Upper lobe of right lung (tissue), 1 donor: Measurements from ENCODE around the gene H2AZ2. TPM values are rescaled to one million over a fixed set of nuclear protein-coding genes. Genes with fewer than 3 reads are reported as not detected.
"Not testable (repeated sequence)": the region's sequence is repeated elsewhere in the genome, so short reads cannot be mapped to it uniquely, and the experiment has no call there.

Experiments used
- ATAC-seq: fragments of 200-7000 bp; cut with Tn5 transposase; one replicate; pipeline ENCODE4 v1.9.1; 2020; ENCODE audit warnings: mild to moderate bottlenecking, moderate library complexity
- DNase-seq: peaks from one replicate; pipeline ENCODE4 v3.0.0-alpha.2; 2020
- H3K27ac ChIP-seq: fragments of 200-600 bp; one replicate; pipeline ENCODE4 v1.8.0; 2022
- H3K27me3 ChIP-seq: fragments of 200-600 bp; one replicate; pipeline ENCODE4 v1.8.0; 2022; ENCODE audit warnings: mild to moderate bottlenecking
- H3K36me3 ChIP-seq: fragments of 200-600 bp; one replicate; pipeline ENCODE4 v1.8.0; 2022
- H3K4me1 ChIP-seq: fragments of 200-600 bp; one replicate; pipeline ENCODE4 v1.8.0; 2022
- H3K4me3 ChIP-seq: fragments of 200-600 bp; one replicate; pipeline ENCODE4 v1.8.0; 2022; ENCODE audit warnings: mild to moderate bottlenecking
- H3K9me3 ChIP-seq: fragments of 200-600 bp; one replicate; pipeline ENCODE4 v1.8.0; 2022
- intact Hi-C: fragments of 100-400 bp; cut with DNase I; formaldehyde crosslinking; loops from one replicate; pipeline ENCODE4 v1.11.0; 2022
- total RNA-seq: library from RNA; stranded (reverse); fragmentation: NEBNext Ultra II Directional; extraction: Animal tissue kit (Norgen Biotek cat#: 25700); gene quantifications from one replicate; pipeline ENCODE4 v1.2.1, GENCODE V29; 2021
- TF ChIP-seq, protein P1 (sequence below): fragments of 200-600 bp; IDR thresholded peaks from one replicate; pipeline ENCODE4 v1.8.0; 2022; ENCODE audit warnings: antibody characterized with exemption
- donor health status: DM: no; HTN: yes; CAD: no; lungs with severe emphysema.

Gene H2AZ2
- total RNA-seq, 1 donor from 2014 or later: 131 TPM

DNA sequence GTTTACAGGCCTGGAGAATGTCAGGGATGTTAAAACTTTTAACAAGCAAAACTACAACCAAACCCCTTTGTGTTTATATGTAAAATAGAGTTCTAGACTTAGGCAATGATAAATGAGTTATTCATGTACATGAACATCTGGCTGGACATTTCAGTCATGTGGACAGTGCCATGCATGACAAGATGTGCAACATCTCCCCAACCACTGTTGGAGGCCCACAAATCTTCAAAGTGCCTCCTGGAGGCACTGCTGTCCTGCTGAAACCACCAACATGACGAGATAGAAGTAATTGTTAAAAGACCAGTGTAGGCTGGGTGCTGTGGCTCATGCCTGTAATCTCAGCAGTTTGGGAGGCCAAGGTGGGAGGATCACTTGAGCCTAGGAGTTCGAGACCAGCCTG lies 33.0 kb downstream of the H2AZ2 start:
- intact Hi-C loops: no loop called here
- Histone ChIP-seq H3K27ac (no peak overlapping the region), H3K27me3 (no peaks in the 10 kb centered on the region), H3K4me1 (no peaks in the 10 kb centered on the region), H3K36me3 (no peaks in the 10 kb centered on the region), H3K4me3 (no peak overlapping the region), H3K9me3 (no peaks in the 10 kb centered on the region)
- DNase-seq: no peak
- TF ChIP-seq, protein P1, sequence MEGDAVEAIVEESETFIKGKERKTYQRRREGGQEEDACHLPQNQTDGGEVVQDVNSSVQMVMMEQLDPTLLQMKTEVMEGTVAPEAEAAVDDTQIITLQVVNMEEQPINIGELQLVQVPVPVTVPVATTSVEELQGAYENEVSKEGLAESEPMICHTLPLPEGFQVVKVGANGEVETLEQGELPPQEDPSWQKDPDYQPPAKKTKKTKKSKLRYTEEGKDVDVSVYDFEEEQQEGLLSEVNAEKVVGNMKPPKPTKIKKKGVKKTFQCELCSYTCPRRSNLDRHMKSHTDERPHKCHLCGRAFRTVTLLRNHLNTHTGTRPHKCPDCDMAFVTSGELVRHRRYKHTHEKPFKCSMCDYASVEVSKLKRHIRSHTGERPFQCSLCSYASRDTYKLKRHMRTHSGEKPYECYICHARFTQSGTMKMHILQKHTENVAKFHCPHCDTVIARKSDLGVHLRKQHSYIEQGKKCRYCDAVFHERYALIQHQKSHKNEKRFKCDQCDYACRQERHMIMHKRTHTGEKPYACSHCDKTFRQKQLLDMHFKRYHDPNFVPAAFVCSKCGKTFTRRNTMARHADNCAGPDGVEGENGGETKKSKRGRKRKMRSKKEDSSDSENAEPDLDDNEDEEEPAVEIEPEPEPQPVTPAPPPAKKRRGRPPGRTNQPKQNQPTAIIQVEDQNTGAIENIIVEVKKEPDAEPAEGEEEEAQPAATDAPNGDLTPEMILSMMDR: no peak
- ATAC-seq: no peak

DNA sequence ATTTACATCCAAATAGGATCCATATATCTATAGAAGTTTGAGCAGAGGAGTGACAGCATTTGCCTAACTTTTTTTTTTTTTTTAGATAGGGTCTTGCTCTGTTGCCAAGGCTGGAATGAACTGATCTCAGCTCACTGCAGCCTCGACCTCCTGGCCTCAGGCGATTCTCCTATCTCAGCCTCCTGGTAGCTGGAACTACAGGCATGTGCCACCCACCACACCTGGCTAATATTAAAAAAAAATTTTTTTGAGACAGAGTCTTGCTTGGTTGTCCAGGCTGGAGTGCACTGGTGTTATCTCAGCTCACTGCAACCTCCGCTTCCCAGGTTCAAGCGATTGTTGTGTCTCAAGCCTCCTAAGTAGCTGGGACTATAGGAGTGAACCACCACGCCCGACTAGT lies 36.3 kb downstream of the H2AZ2 start:
- DNase-seq: no peak
- H3K27ac ChIP-seq: no peak overlapping the region
- intact Hi-C loops: no loop called here
- H3K9me3 ChIP-seq: no peaks in the 10 kb centered on the region
- no peak for ATAC-seq
- H3K27me3 ChIP-seq: no peaks in the 10 kb centered on the region
- H3K4me1 ChIP-seq: no peaks in the 10 kb centered on the region
- H3K36me3 ChIP-seq: no peaks in the 10 kb centered on the region
- no peak overlapping the region for H3K4me3 ChIP-seq
- TF ChIP-seq, protein P1: no peak

DNA sequence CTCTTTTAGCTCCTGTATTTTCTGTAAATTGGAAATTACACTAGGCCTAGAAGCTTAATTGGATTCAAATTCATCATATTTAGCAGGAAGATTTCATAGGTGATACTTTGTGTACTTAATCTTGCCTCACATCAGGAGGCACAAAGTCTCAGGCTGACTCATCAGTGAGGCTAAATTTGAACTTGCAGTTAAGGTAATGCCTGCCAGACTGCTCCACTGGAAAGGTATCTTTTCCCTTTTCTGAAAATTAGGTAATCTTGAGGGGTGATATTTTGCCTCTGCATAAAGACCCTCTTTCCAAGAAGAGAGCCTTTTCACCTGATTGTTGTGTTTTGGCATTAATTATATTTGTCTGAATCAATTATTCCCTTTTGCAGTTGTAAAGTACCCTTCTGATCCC lies 36.8 kb downstream of the H2AZ2 start:
- intact Hi-C loops: no loop called here
- Histone ChIP-seq H3K4me3 (no peak overlapping the region), H3K4me1 (no peaks in the 10 kb centered on the region), H3K27me3 (no peaks in the 10 kb centered on the region), H3K27ac (no peak overlapping the region), H3K36me3 (no peaks in the 10 kb centered on the region), H3K9me3 (no peaks in the 10 kb centered on the region)
- TF ChIP-seq, protein P1: no peak
- ATAC-seq (no peak), DNase-seq (no peak)

DNA sequence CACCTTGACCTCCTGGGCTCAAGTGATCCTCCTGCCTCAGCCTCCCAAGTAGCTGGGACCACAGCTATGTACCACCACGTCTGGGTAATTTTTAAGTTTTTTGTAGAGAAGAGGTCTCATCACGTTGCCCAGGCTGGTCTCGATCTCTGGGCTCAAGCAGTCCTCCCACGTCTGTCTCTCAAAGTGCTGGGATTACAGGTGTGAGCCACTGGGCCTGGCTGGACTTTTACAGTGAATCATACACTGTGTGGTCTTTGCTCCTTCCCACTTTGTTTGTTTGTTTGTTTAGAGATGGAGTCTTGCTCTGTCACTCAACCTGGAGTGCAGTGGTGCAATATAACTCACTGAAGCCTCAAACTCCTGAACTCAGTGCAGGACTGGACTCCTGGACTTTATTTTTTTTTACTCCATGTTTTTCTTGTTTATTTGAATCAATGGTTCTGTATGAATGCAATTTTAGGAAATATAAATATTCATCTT lies 38.9 kb downstream of the H2AZ2 start:
- no peaks in the 10 kb centered on the region for H3K9me3 ChIP-seq
- intact Hi-C loops: no loop called here
- TF ChIP-seq, protein P1: no peak
- DNase-seq: no peak
- no peaks in the 10 kb centered on the region for H3K4me1 ChIP-seq
- no peak for ATAC-seq
- no peak overlapping the region for H3K27ac ChIP-seq
- no peaks in the 10 kb centered on the region for H3K27me3 ChIP-seq
- peaks cover 11% of the 10 kb centered on the region for H3K36me3 ChIP-seq
- no peak overlapping the region for H3K4me3 ChIP-seq

DNA sequence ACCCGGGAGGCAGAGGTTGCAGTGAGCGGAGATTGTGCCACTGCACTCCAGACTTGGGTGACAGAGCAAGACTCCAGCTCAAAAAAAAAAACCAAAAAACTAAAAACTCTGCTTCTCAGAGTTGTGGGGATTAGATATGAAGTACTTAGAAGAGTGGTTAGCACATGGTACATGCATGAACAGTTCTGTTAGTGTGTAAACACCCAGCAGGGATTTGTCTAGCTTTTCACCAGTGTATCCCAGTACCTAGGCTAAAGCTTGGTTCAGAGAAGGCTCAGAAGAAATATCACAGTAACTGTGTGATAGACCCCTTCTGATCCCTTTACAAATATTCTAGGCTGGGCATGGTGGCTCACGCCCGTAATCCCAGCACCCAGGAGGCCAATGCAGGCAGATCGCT lies 41.9 kb downstream of the H2AZ2 start:
- ATAC-seq (no peak), DNase-seq (no peak)
- peaks cover 41% of the 10 kb centered on the region for H3K36me3 ChIP-seq
- H3K9me3 ChIP-seq: no peaks in the 10 kb centered on the region
- H3K27me3 ChIP-seq: no peaks in the 10 kb centered on the region
- H3K4me3 ChIP-seq: no peak overlapping the region
- no peaks in the 10 kb centered on the region for H3K4me1 ChIP-seq
- TF ChIP-seq, protein P1: no peak
- intact Hi-C loops: no loop called here
- no peak overlapping the region for H3K27ac ChIP-seq

DNA sequence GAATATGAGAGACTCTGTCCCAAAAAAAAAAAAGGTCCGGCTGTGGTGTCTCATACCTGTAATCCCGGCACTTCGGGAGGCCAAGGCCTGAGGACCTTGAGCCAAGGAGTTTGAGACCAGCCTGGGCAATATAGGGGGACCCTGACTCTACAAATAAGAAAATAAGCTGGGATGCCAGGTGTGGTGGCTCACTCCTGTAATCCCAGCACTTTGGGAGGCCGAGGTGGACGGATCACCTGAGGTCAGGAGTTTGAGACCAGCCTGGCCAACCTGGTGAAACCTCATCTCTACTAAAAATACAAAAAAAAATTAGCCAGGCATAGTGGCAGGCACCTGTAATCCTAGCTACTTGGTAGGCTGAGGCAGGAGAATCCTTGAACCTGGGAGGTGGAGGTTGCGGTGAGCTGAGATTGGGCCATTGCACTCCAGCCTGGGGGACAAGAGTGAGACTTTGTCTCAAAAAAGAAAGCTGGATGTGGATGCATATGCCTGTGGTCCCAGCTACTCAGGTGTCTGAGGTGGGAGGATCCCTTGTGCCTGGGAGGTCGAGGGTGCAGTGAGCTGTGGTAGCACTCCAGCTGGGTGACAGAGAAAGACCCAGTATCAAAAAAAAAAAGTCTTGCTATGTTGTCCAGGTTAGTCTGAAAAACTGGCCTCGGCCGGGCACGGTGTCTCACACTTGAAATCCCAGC lies 43.9 kb downstream of the H2AZ2 start:
- H3K9me3 ChIP-seq, H3K4me3 ChIP-seq, H3K27ac ChIP-seq, ATAC-seq, DNase-seq, intact Hi-C loops, H3K27me3 ChIP-seq, H3K4me1 ChIP-seq: not testable (repeated sequence)
- H3K36me3 ChIP-seq: peaks cover 60% of the 10 kb centered on the region
